Tibial nerve (tissue), 4 donors: ENCODE measurements around the gene YRDC.

Experiments
- EP300 ChIP-seq, 2 donors: sonication (generic); formaldehyde crosslinking; IDR thresholded peaks; one replicate each; pipeline ENCODE4 v1.6.1; 2017; ENCODE audit warnings: antibody characterized with exemption in 2 of 2, mild to moderate bottlenecking in 1 of 2
- TF ChIP-seq, protein P1 (sequence below), 5 experiments: fragments of 200-600 bp in 3 of 5; fragments of 450-650 bp in 2 of 5; sonication (generic) in 3 of 5; IDR thresholded peaks; one replicate each; pipeline ENCODE4 v1.5.1; 2016 to 2019; ENCODE audit warnings: antibody characterized with exemption in 5 of 5, mild to moderate bottlenecking in 3 of 5, moderate library complexity in 2 of 5

- TF ChIP-seq EP300 (IDR thresholded peaks at IDR 0.05), result no peak
- TF ChIP-seq, protein P1, sequence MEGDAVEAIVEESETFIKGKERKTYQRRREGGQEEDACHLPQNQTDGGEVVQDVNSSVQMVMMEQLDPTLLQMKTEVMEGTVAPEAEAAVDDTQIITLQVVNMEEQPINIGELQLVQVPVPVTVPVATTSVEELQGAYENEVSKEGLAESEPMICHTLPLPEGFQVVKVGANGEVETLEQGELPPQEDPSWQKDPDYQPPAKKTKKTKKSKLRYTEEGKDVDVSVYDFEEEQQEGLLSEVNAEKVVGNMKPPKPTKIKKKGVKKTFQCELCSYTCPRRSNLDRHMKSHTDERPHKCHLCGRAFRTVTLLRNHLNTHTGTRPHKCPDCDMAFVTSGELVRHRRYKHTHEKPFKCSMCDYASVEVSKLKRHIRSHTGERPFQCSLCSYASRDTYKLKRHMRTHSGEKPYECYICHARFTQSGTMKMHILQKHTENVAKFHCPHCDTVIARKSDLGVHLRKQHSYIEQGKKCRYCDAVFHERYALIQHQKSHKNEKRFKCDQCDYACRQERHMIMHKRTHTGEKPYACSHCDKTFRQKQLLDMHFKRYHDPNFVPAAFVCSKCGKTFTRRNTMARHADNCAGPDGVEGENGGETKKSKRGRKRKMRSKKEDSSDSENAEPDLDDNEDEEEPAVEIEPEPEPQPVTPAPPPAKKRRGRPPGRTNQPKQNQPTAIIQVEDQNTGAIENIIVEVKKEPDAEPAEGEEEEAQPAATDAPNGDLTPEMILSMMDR (IDR thresholded peaks at IDR 0.05), result no peak
Observed at GRCh38 chr1:37807220-37807554, 821 bp downstream of the YRDC start.
